Liver (tissue), 9 donors: ENCODE results near the gene TRERF1. TPM values are rescaled to one million over a fixed set of nuclear protein-coding genes. Genes with fewer than 3 reads are reported as not detected.
A peak's percentile ranks its signal among the peaks of the same experiment; 100 is the strongest.

Experiments
- DNase-seq: peaks from one replicate; pipeline ENCODE4 v3.0.0-alpha.2; 2017; ENCODE audit warnings: low spot score
- H3K27ac ChIP-seq, 2 donors: one replicate each; pipeline ENCODE4 v1.7.0; 2013; ENCODE audit warnings: inconsistent platforms in 2 of 2, low read length in 2 of 2, control low read depth in 1 of 2, low read depth in 1 of 2, mild to moderate bottlenecking in 1 of 2
- H3K27me3 ChIP-seq, 4 donors: one replicate each; pipeline versions ENCODE4 v1.6.1 to v1.7.0; 2013; ENCODE audit warnings: low read length in 3 of 4, inconsistent platforms in 1 of 4, mild to moderate bottlenecking in 1 of 4, moderate library complexity in 1 of 4; ENCODE audit not compliant: control insufficient read depth in 4 of 4, insufficient read depth in 4 of 4
- H3K36me3 ChIP-seq, 4 donors: one replicate each; pipeline versions ENCODE4 v1.6.1 to v1.7.0; 2013; ENCODE audit warnings: low read length in 3 of 4, mild to moderate bottlenecking in 3 of 4, low read depth in 1 of 4, moderate library complexity in 1 of 4; ENCODE audit not compliant: control insufficient read depth in 4 of 4, insufficient read depth in 3 of 4
- H3K4me1 ChIP-seq, 4 donors: one replicate each; pipeline versions ENCODE4 v1.6.1 to v1.7.0; 2013; ENCODE audit warnings: low read length in 3 of 4, mild to moderate bottlenecking in 3 of 4, moderate library complexity in 1 of 4; ENCODE audit not compliant: control insufficient read depth in 4 of 4, insufficient read depth in 4 of 4
- H3K4me3 ChIP-seq, 3 donors: one replicate each; pipeline versions ENCODE4 v1.6.1 to v1.7.0; 2013; ENCODE audit warnings: low read length in 3 of 3, control low read depth in 1 of 3, low read depth in 1 of 3, mild to moderate bottlenecking in 1 of 3
- H3K9ac ChIP-seq, 2 donors: one replicate each; pipeline ENCODE4 v1.7.0; 2013; ENCODE audit warnings: low read length in 2 of 2, mild to moderate bottlenecking in 2 of 2, moderate library complexity in 2 of 2, control low read depth in 1 of 2, low read depth in 1 of 2
- H3K9me3 ChIP-seq, 4 donors: one replicate each; pipeline versions ENCODE4 v1.6.1 to v1.7.0; 2013; ENCODE audit warnings: low read length in 3 of 4; ENCODE audit not compliant: control insufficient read depth in 4 of 4
- ATF3 ChIP-seq: IDR thresholded peaks from 2 replicates; pipeline ENCODE4 v1.6.1; 2016; ENCODE audit warnings: antibody characterized with exemption
- CTCF ChIP-seq: fragments of 150-350 bp; IDR thresholded peaks from 2 replicates; pipeline ENCODE4 v1.5.1; 2017; ENCODE audit warnings: improper control_type of control experiment, low read depth, low read length; ENCODE audit not compliant: missing input control
- EGR1 ChIP-seq, 2 donors: IDR thresholded peaks; 2 replicates each; pipeline ENCODE4 v1.6.1; 2016 to 2018; ENCODE audit warnings: antibody characterized with exemption in 2 of 2, low read depth in 2 of 2
- FOXA2 ChIP-seq: IDR thresholded peaks from 2 replicates; pipeline ENCODE4 v1.6.1; 2016; ENCODE audit warnings: antibody characterized with exemption
- GABPA ChIP-seq, 2 donors: IDR thresholded peaks in 1 of 2; conservative IDR thresholded peaks in 1 of 2; 2 replicates each; pipeline ENCODE4 v1.6.1; 2016; ENCODE audit warnings: antibody characterized with exemption in 2 of 2, mild to moderate bottlenecking in 1 of 2, moderate library complexity in 1 of 2
- HNF4A ChIP-seq, 2 donors: conservative IDR thresholded peaks; 2 replicates each; pipeline ENCODE4 v1.6.1; 2016; ENCODE audit warnings: antibody characterized with exemption in 2 of 2, mild to moderate bottlenecking in 2 of 2
- HNF4G ChIP-seq: IDR thresholded peaks from 2 replicates; pipeline ENCODE4 v1.6.1; 2016; ENCODE audit warnings: antibody characterized with exemption
- MAX ChIP-seq: IDR thresholded peaks from 2 replicates; pipeline ENCODE4 v1.6.1; 2016; ENCODE audit warnings: antibody characterized with exemption
- REST ChIP-seq: IDR thresholded peaks from 2 replicates; pipeline ENCODE4 v1.6.1; 2016; ENCODE audit warnings: antibody characterized with exemption, mild to moderate bottlenecking
- SP1 ChIP-seq: IDR thresholded peaks from 2 replicates; pipeline ENCODE4 v1.6.1; 2018; ENCODE audit warnings: antibody characterized with exemption, mild to moderate bottlenecking
- TAF1 ChIP-seq: conservative IDR thresholded peaks from 2 replicates; pipeline ENCODE4 v1.6.1; 2016; ENCODE audit warnings: antibody characterized with exemption, mild to moderate bottlenecking
- YY1 ChIP-seq: IDR thresholded peaks from 2 replicates; pipeline ENCODE4 v1.6.1; 2016; ENCODE audit warnings: antibody characterized with exemption, mild to moderate bottlenecking
- whole genome bisulfite sequencing: extraction: QIAGEN DNeasy Blood & Tissue Kit; methylation state at CpG from one replicate; pipeline ENCODE4 v1.1.7; 2013; 5-methylcytosine and 5-hydroxymethylcytosine counted together
- polyA plus RNA-seq, 2 donors: library from polyadenylated mRNA; stranded (reverse) in 1 of 2; unstranded in 1 of 2; fragments of 200-250 nt in 1 of 2; fragments of >200 nt in 1 of 2; fragmentation: Nextera tagmentation in 1 of 2; extraction: Ambion mirVana in 1 of 2; gene quantifications; one replicate each; pipeline versions ENCODE4 v1.2.1 to v1.2.3, GENCODE V29; 2013 to 2015
- total RNA-seq, 2 donors: library from RNA; depleted of rRNA; stranded (reverse); fragments of >200 nt; gene quantifications; one replicate each; pipeline ENCODE4 v1.2.3, GENCODE V29; 2014
- donor health status: healthy.
- donor health status: healthy.
- donor health status: healthy.
- donor health status: healthy.
- donor health status: healthy.

The TRERF1 gene
- total and polyA plus RNA-seq, 4 donors = 0.33 to 1.3 (median 0.68) TPM

- no peak for TF ChIP-seq REST
- TF ChIP-seq ATF3 = no peak
- TF ChIP-seq TAF1 = no peak
- no peak for TF ChIP-seq MAX
- no peak for TF ChIP-seq YY1
Observed at GRCh38 chr6:42394881-42395620, 56.7 kb downstream of the TRERF1 start (continued).

GRCh38 chr6:42394151-42394550, 57.6 kb downstream of the TRERF1 start:
- 91% methylated on average over 4 of the region's 4 CpGs for WGBS
- H3K4me1 ChIP-seq = no peaks in the 10 kb centered on the region
- no peak for DNase-seq
- no peak overlapping the region for H3K27ac ChIP-seq
- H3K4me3 ChIP-seq = no peak overlapping the region
- no peaks in the 10 kb centered on the region for H3K36me3 ChIP-seq
- no peak overlapping the region for H3K9ac ChIP-seq
- TF ChIP-seq YY1 = no peak
- no peaks in the 10 kb centered on the region for H3K9me3 ChIP-seq
- H3K27me3 ChIP-seq = no peaks in the 10 kb centered on the region

- no peaks in the 10 kb centered on the region for H3K9me3 ChIP-seq
- no peak overlapping the region for H3K9ac ChIP-seq
- H3K4me1 ChIP-seq = no peaks in the 10 kb centered on the region
- no peaks in the 10 kb centered on the region for H3K27me3 ChIP-seq
- TF ChIP-seq HNF4A (conservative IDR thresholded peaks at IDR 0.05) = peak in 1 of 2 donors; percentile 20
- TF ChIP-seq EGR1 (IDR thresholded peaks at IDR 0.05; ENCODE audit: low read depth in 2 of 2) = no peak
- H3K4me3 ChIP-seq = no peak overlapping the region
- no peak overlapping the region for H3K27ac ChIP-seq
- 70% methylated on average over 3 of the region's 3 CpGs for WGBS
- no peaks in the 10 kb centered on the region for H3K36me3 ChIP-seq
- no peak for DNase-seq
Observed at GRCh38 chr6:42393339-42393738, 58.4 kb downstream of the TRERF1 start.

- no peak for DNase-seq
- WGBS = 92% methylated on average over 10 of the region's 10 CpGs
- H3K36me3 ChIP-seq = no peaks in the 10 kb centered on the region
- H3K9me3 ChIP-seq = no peaks in the 10 kb centered on the region
- no peak overlapping the region for H3K9ac ChIP-seq
- TF ChIP-seq ATF3 (no peak), GABPA (IDR thresholded peaks at IDR 0.05 in 1 of 2, conservative IDR thresholded peaks at IDR 0.05 in 1 of 2) (no peak), HNF4G (no peak), SP1 (no peak), CTCF (no peak), FOXA2 (no peak), YY1 (no peak), TAF1 (no peak)
- no peak overlapping the region for H3K4me3 ChIP-seq
- H3K27me3 ChIP-seq = no peaks in the 10 kb centered on the region
- no peaks in the 10 kb centered on the region for H3K4me1 ChIP-seq
- no peak overlapping the region for H3K27ac ChIP-seq
Observed at GRCh38 chr6:42392833-42393232, 58.9 kb downstream of the TRERF1 start.
